ENCODE results near the gene MAP1LC3B2.
"Not testable (repeated sequence)": the region's sequence is repeated elsewhere in the genome, so short reads cannot be mapped to it uniquely, and the experiment has no call there.

Gene MAP1LC3B2

GRCh38 chr12:116561181-116561821, 2.1 kb downstream of the MAP1LC3B2 start:
- DNase-seq: no peak

GRCh38 chr12:116562090-116562489, 2.9 kb downstream of the MAP1LC3B2 start:
- no peak for DNase-seq

GRCh38 chr12:116563262-116563661, 4.1 kb downstream of the MAP1LC3B2 start:
- DNase-seq: no peak

GRCh38 chr12:116564080-116564479, 4.9 kb downstream of the MAP1LC3B2 start:
- DNase-seq: no peak

GRCh38 chr12:116565221-116565620, 6.0 kb downstream of the MAP1LC3B2 start:
- DNase-seq: not testable (repeated sequence)

GRCh38 chr12:116565963-116566362, 6.8 kb downstream of the MAP1LC3B2 start:
- DNase-seq: no peak

- DNase-seq: no peak
These were observed 9.0 kb downstream of the MAP1LC3B2 start for GRCh38 chr12:116568203-116568602.

GRCh38 chr12:116571089-116571488, 11.9 kb downstream of the MAP1LC3B2 start:
- no peak for DNase-seq

GRCh38 chr12:116573776-116574175, 14.6 kb downstream of the MAP1LC3B2 start:
- no peak for DNase-seq

- not testable (repeated sequence) for DNase-seq
These were observed 16.6 kb downstream of the MAP1LC3B2 start for GRCh38 chr12:116575754-116576153.

GRCh38 chr12:116577154-116577561, 18.0 kb downstream of the MAP1LC3B2 start:
- no peak for DNase-seq

- DNase-seq: no peak
These were observed 18.9 kb downstream of the MAP1LC3B2 start for GRCh38 chr12:116578051-116578450.

GRCh38 chr12:116582610-116583009, 23.4 kb downstream of the MAP1LC3B2 start:
- DNase-seq: no peak

- no peak for DNase-seq
These were observed 24.0 kb downstream of the MAP1LC3B2 start for GRCh38 chr12:116583129-116583694.

GRCh38 chr12:116587270-116587669, 28.1 kb downstream of the MAP1LC3B2 start:
- no peak for DNase-seq

- DNase-seq: no peak
These were observed 29.3 kb downstream of the MAP1LC3B2 start for GRCh38 chr12:116588390-116589028.

- no peak for DNase-seq
These were observed 30.4 kb downstream of the MAP1LC3B2 start for GRCh38 chr12:116589581-116589980.

GRCh38 chr12:116590561-116590960, 31.4 kb downstream of the MAP1LC3B2 start:
- DNase-seq: no peak

- no peak for DNase-seq
These were observed 32.9 kb downstream of the MAP1LC3B2 start for GRCh38 chr12:116591855-116592637.

GRCh38 chr12:116592731-116593130, 33.5 kb downstream of the MAP1LC3B2 start:
- DNase-seq: peak; percentile 57

- DNase-seq: peak; percentile 85
These were observed 35.3 kb downstream of the MAP1LC3B2 start for GRCh38 chr12:116594325-116595038.

GRCh38 chr12:116595186-116595585, 36.0 kb downstream of the MAP1LC3B2 start:
- DNase-seq: no peak

GRCh38 chr12:116595672-116596071, 36.5 kb downstream of the MAP1LC3B2 start:
- DNase-seq: no peak

Data from CD4-positive, alpha-beta T cell treated with Interleukin-15 for 1 hour (primary cell).